Testis (tissue), 2 donors: ENCODE results near the gene PPP2R2D.

ENCODE experiments used
- CTCF ChIP-seq, 3 experiments: fragments of 450-650 bp in 2 of 3; fragments of 200-600 bp in 1 of 3; sonication (generic) in 1 of 3; IDR thresholded peaks; one replicate each; pipeline ENCODE4 v1.5.1; 2016 to 2019; ENCODE audit warnings: antibody characterized with exemption in 3 of 3, mild to moderate bottlenecking in 2 of 3, moderate library complexity in 1 of 3
- POLR2A ChIP-seq: fragments of 450-650 bp; IDR thresholded peaks from one replicate; pipeline ENCODE4 v1.6.1; 2017; ENCODE audit warnings: antibody characterized with exemption, mild to moderate bottlenecking, moderate library complexity

DNA sequence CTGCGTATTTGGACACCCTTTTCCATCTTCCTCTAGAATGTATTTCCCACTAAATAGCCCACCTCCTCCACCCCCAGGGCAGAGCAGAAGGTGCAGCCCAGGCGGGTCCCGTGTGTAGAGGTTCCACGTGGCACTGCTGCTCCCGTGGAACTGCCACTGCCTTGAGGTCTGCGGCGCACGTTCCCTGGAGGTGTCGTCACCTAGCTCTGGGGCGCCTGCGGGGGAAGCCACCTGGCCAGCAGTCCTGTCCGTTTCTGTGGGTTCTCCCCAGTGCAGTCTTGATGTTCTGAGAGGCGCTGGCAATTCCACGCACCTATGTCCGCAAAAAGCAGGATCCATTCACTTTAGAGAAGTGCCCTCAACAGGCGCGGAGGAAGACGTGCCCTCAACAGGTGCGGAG is 59.0 kb downstream of the PPP2R2D start:
- no peak for TF ChIP-seq CTCF (IDR thresholded peaks at IDR 0.05)
- TF ChIP-seq POLR2A = no peak
